H1 (cell line): Measurements from ENCODE around the gene TRHDE. TPM values are rescaled to one million over a fixed set of nuclear protein-coding genes. Genes with fewer than 3 reads are reported as not detected.

Experiments used
- CTCF ChIA-PET: fragments of 300-600 bp; sonication (Branson Sonifier 250); formaldehyde crosslinking; loops from one replicate; lab custom pipeline; 2021; ENCODE audit not compliant: partially characterized antibody; lab: Charles Lee
- POLR2A ChIA-PET: fragments of 300-600 bp; sonication (Branson Sonifier 250); formaldehyde crosslinking; loops from one replicate; lab custom pipeline; 2021; ENCODE audit warnings: inconsistent platforms; ENCODE audit not compliant: partially characterized antibody; lab: Charles Lee
- DNase-seq, 2 experiments: peaks; one replicate each; pipeline versions ENCODE4 v3.0.0 to v3.0.0-alpha.2; 2010 to 2022; ENCODE audit warnings: low spot score in 2 of 2, low read depth in 1 of 2, mixed read lengths in 1 of 2
- FAIRE-seq: peaks from 2 replicates; lab custom pipeline; 2011; peaks lifted over from hg19 to GRCh38; lab: Jason Lieb, UNC
- H2AFZ ChIP-seq: 2 replicates; pipeline ENCODE4 v1.8.1; 2012; ENCODE audit warnings: low read length, inconsistent platforms
- H2AK5ac ChIP-seq: 2 replicates; pipeline ENCODE4 v1.6.1; 2013; ENCODE audit warnings: low read depth, low read length
- H2BK120ac ChIP-seq: replicated peaks from 2 replicates; pipeline ENCODE3; 2013; ENCODE audit warnings: low read depth, low read length, inconsistent platforms
- H2BK12ac ChIP-seq: 2 replicates; pipeline ENCODE4 v1.6.1; 2013; ENCODE audit warnings: low read depth, low read length
- H2BK15ac ChIP-seq: 2 replicates; pipeline ENCODE4 v1.6.1; 2013; ENCODE audit warnings: low read length
- H2BK20ac ChIP-seq: 2 replicates; pipeline ENCODE4 v1.6.1; 2013; ENCODE audit warnings: low read length
- H2BK5ac ChIP-seq: 2 replicates; pipeline ENCODE4 v1.6.1; 2013; ENCODE audit warnings: low read depth, low read length
- H3K14ac ChIP-seq: 2 replicates; pipeline ENCODE4 v1.6.1; 2013; ENCODE audit warnings: inconsistent platforms; ENCODE audit not compliant: insufficient read length
- H3K18ac ChIP-seq: 2 replicates; pipeline ENCODE4 v1.6.1; 2013; ENCODE audit warnings: low read length; ENCODE audit errors: extremely low read depth
- H3K23ac ChIP-seq: 2 replicates; pipeline ENCODE4 v1.6.1; 2013; ENCODE audit warnings: inconsistent platforms; ENCODE audit not compliant: insufficient read length
- H3K23me2 ChIP-seq: 2 replicates; pipeline ENCODE4 v1.6.1; 2013; ENCODE audit warnings: low read depth, low read length
- H3K27ac ChIP-seq: 2 replicates; pipeline ENCODE4 v1.6.1; 2011; ENCODE audit warnings: low read depth, low read length, inconsistent platforms
- H3K27me3 ChIP-seq, 4 experiments: replicated peaks in 1 of 4; 1 replicate in 1 of 4; 2 replicates in 3 of 4; pipeline versions ENCODE4 v1.6.1 to v1.8.1; 2011 to 2013; ENCODE audit warnings: low read length in 3 of 4, mild to moderate bottlenecking in 3 of 4, inconsistent platforms in 2 of 4, mixed read lengths in 2 of 4, moderate library complexity in 1 of 4; ENCODE audit not compliant: control insufficient read depth in 3 of 4, insufficient read depth in 3 of 4; ENCODE audit errors: extremely low read depth in 1 of 4
- H3K36me3 ChIP-seq, 4 experiments: 2 replicates each; pipeline versions ENCODE4 v1.6.1 to v1.8.1; 2011 to 2013; ENCODE audit warnings: mild to moderate bottlenecking in 4 of 4, low read length in 3 of 4, moderate library complexity in 2 of 4, control low read depth in 1 of 4, inconsistent platforms in 1 of 4; ENCODE audit not compliant: insufficient read depth in 4 of 4, control insufficient read depth in 2 of 4
- H3K4ac ChIP-seq: replicated peaks from 2 replicates; pipeline ENCODE3; 2013; ENCODE audit warnings: low read length, low read depth, mixed read lengths, inconsistent platforms; ENCODE audit not compliant: insufficient read length
- H3K4me1 ChIP-seq, 4 experiments: replicated peaks in 1 of 4; 1 replicate in 1 of 4; 2 replicates in 3 of 4; pipeline versions ENCODE4 v1.6.1 to v1.8.1; 2011 to 2013; ENCODE audit warnings: low read length in 3 of 4, inconsistent platforms in 2 of 4, mixed read lengths in 1 of 4; ENCODE audit not compliant: insufficient read depth in 4 of 4, control insufficient read depth in 3 of 4
- H3K4me2 ChIP-seq, 2 experiments: 2 replicates each; pipeline versions ENCODE4 v1.6.1 to v1.8.1; 2011 to 2013; ENCODE audit warnings: low read depth in 2 of 2, low read length in 2 of 2, control low read depth in 1 of 2, inconsistent platforms in 1 of 2, mild to moderate bottlenecking in 1 of 2; ENCODE audit not compliant: insufficient read depth in 1 of 2
- H3K4me3 ChIP-seq, 4 experiments: fragments of 200-600, 300-600 bp in 1 of 4; sonication (generic), shearing (Covaris generic), sonication (Bioruptor Twin) in 1 of 4; 2 replicates each; pipeline versions ENCODE4 v1.5.1 to v1.8.1; 2011 to 2016; ENCODE audit warnings: low read length in 4 of 4, low read depth in 3 of 4, control low read depth in 2 of 4, inconsistent platforms in 2 of 4, mild to moderate bottlenecking in 2 of 4, mixed read lengths in 1 of 4, moderate library complexity in 1 of 4; ENCODE audit not compliant: insufficient read depth in 2 of 4; ENCODE audit errors: extremely low read depth in 1 of 4
- H3K56ac ChIP-seq: replicated peaks from 2 replicates; pipeline ENCODE3; 2013; ENCODE audit warnings: low read depth, mild to moderate bottlenecking, mixed read lengths, low read length, inconsistent platforms; ENCODE audit not compliant: insufficient read length
- H3K79me1 ChIP-seq: 2 replicates; pipeline ENCODE4 v1.6.1; 2013; ENCODE audit warnings: low read depth, low read length, control low read depth
- H3K79me2 ChIP-seq, 2 experiments: 2 replicates each; pipeline versions ENCODE4 v1.6.1 to v1.8.1; 2012 to 2013; ENCODE audit warnings: low read length in 2 of 2, mild to moderate bottlenecking in 2 of 2, inconsistent platforms in 1 of 2; ENCODE audit not compliant: insufficient read depth in 2 of 2, control insufficient read depth in 1 of 2
- H3K9ac ChIP-seq, 4 experiments: replicated peaks in 1 of 4; 1 replicate in 1 of 4; 2 replicates in 3 of 4; pipeline versions ENCODE4 v1.6.1 to v1.8.1; 2011 to 2013; ENCODE audit warnings: low read depth in 3 of 4, low read length in 3 of 4, control low read depth in 2 of 4, mild to moderate bottlenecking in 2 of 4, moderate library complexity in 2 of 4, inconsistent platforms in 1 of 4; ENCODE audit errors: extremely low read depth in 1 of 4
- H3K9me3 ChIP-seq, 2 experiments: 2 replicates each; pipeline versions ENCODE4 v1.6.1 to v1.8.1; 2012 to 2013; ENCODE audit warnings: mild to moderate bottlenecking in 2 of 2, moderate library complexity in 2 of 2, control low read depth in 1 of 2, inconsistent platforms in 1 of 2, low read depth in 1 of 2, low read length in 1 of 2, mixed read lengths in 1 of 2; ENCODE audit not compliant: insufficient read depth in 2 of 2
- H4K20me1 ChIP-seq, 2 experiments: replicated peaks in 1 of 2; 2 replicates each; pipeline versions ENCODE3 to v1.8.1; 2011 to 2013; ENCODE audit warnings: inconsistent platforms in 2 of 2, low read length in 2 of 2, mild to moderate bottlenecking in 1 of 2; ENCODE audit not compliant: insufficient read depth in 2 of 2, control insufficient read depth in 1 of 2
- H4K5ac ChIP-seq: 2 replicates; pipeline ENCODE4 v1.6.1; 2013; ENCODE audit warnings: low read length, low read depth, mixed read lengths, inconsistent platforms; ENCODE audit not compliant: insufficient read length
- H4K8ac ChIP-seq: 2 replicates; pipeline ENCODE4 v1.8.0; 2013; ENCODE audit warnings: mild to moderate bottlenecking, moderate library complexity, low read length, inconsistent platforms; ENCODE audit not compliant: insufficient read depth; ENCODE audit errors: extremely low read depth
- H4K91ac ChIP-seq: replicated peaks from 2 replicates; pipeline ENCODE3; 2013; ENCODE audit warnings: low read length, mixed read lengths, inconsistent platforms; ENCODE audit not compliant: insufficient read length
- E2F6 ChIP-seq: IDR thresholded peaks from 2 replicates; pipeline ENCODE4 v1.6.1; 2012; ENCODE audit warnings: inconsistent platforms
- MAFK ChIP-seq: IDR thresholded peaks from 2 replicates; pipeline ENCODE4 v1.6.1; 2012; ENCODE audit warnings: low read depth, mild to moderate bottlenecking, improper control_type of control experiment, low read length
- WGBS, 2 experiments: shearing (Covaris generic) in 1 of 2; methylation state at CpG; one replicate each; pipeline versions ENCODE4 v1.1.6 to v1.1.7; 2013 to 2015; ENCODE audit warnings: low lambda C conversion rate in 2 of 2, mixed read lengths in 2 of 2, inconsistent platforms in 1 of 2, low coverage in 1 of 2, missing lambda C conversion rate in 1 of 2; ENCODE audit not compliant: insufficient replicate concordance in 2 of 2, insufficient coverage in 1 of 2, insufficient read length in 1 of 2; ENCODE audit errors: extremely low coverage in 1 of 2, missing lambda C conversion rate in 1 of 2; 5-methylcytosine and 5-hydroxymethylcytosine counted together
- polyA plus RNA-seq, 7 experiments: library from polyadenylated mRNA; depleted of rRNA in 3 of 7; stranded (reverse) in 5 of 7; unstranded in 2 of 7; fragments of >200 nt in 5 of 7; fragments of 200-250 nt in 2 of 7; gene quantifications; 1 replicate in 5 of 7; 2 replicates in 1 of 7; 4 replicates in 1 of 7; pipeline versions ENCODE4 v1.2.1 to v1.2.3, GENCODE V29; 2011 to 2013; ENCODE audit warnings: missing spikeins in 2 of 7, mixed read lengths in 2 of 7
- total RNA-seq: library from RNA; stranded (reverse); fragmentation: NEBNext Ultra II Directional; extraction: Animal tissue kit (Norgen Biotek cat#: 25700); gene quantifications from 2 replicates; pipeline ENCODE4 v1.2.1, GENCODE V29; 2021

TRHDE gene
- total and polyA plus RNA-seq, 2 of the 8 experiments (the other 6 are each of a cell fraction or from before 2014, with no cell fraction given) = 1.3 to 5.0 TPM

- H4K5ac ChIP-seq = no peak overlapping the region
Measured at GRCh38 chr12:72323881-72324280, 51.7 kb downstream of the TRHDE start.

More at GRCh38 chr12:72323881-72324280, 51.7 kb downstream of the TRHDE start:
- no peaks in the 10 kb centered on the region for H3K79me2 ChIP-seq
- no peak overlapping the region for H3K18ac ChIP-seq
- no peaks in the 10 kb centered on the region for H3K23me2 ChIP-seq
- H2BK20ac ChIP-seq = no peak overlapping the region
- no peak overlapping the region for H2BK5ac ChIP-seq
- no peak overlapping the region for H3K4ac ChIP-seq
- H3K23ac ChIP-seq = no peak overlapping the region
- no peaks in the 10 kb centered on the region for H4K20me1 ChIP-seq
- no peak for FAIRE-seq
- no peak overlapping the region for H2AFZ ChIP-seq
- no peak for DNase-seq
- H2BK120ac ChIP-seq = no peak overlapping the region
- no peak overlapping the region for H2BK12ac ChIP-seq
- no peak overlapping the region for H3K4me2 ChIP-seq
- WGBS, 2 experiments = 93% methylated on average over 1 of the region's 1 CpG; no CpG with 5 or more reads in 1 of the 2 experiments
- no peaks in the 10 kb centered on the region for H3K9me3 ChIP-seq
- no peak overlapping the region for H3K14ac ChIP-seq
- no peak overlapping the region for H3K56ac ChIP-seq
- no peaks in the 10 kb centered on the region for H3K4me1 ChIP-seq
- ChIA-PET POLR2A (no interaction called here), CTCF (interaction anchor here (0.6 to 1.1 kb wide), 2 partner anchors 14 to 307 kb away, joined by 3 to 5 read pairs; no protein-coding TSS in a partner anchor)
- no peak overlapping the region for H4K91ac ChIP-seq
- H4K8ac ChIP-seq = no peak overlapping the region
- H3K27ac ChIP-seq = no peak overlapping the region
- no peaks in the 10 kb centered on the region for H3K79me1 ChIP-seq
- H2AK5ac ChIP-seq = no peak overlapping the region
- no peaks in the 10 kb centered on the region for H3K27me3 ChIP-seq
- no peak overlapping the region for H2BK15ac ChIP-seq
- no peak overlapping the region for H3K9ac ChIP-seq
- TF ChIP-seq MAFK (no peak), E2F6 (no peak)
- H3K36me3 ChIP-seq = no peaks in the 10 kb centered on the region
- H3K4me3 ChIP-seq = no peak overlapping the region
